ENCODE data around the gene PRRG1. TPM values are rescaled to one million over a fixed set of nuclear protein-coding genes. Genes with fewer than 3 reads are reported as not detected.

The PRRG1 gene
- total RNA-seq, 4 donors from 2014 or later: 16.3 to 29.0 (median 20.7) TPM

GRCh38 chrX:37470711-37471110 is 121.5 kb downstream of the PRRG1 start:
- TF ChIP-seq CTCF (IDR thresholded peaks at IDR 0.05; ENCODE audit: low read depth): no peak

GRCh38 chrX:37472836-37473235 is 123.7 kb downstream of the PRRG1 start:
- TF ChIP-seq CTCF (IDR thresholded peaks at IDR 0.05; ENCODE audit: low read depth): no peak

- TF ChIP-seq CTCF (IDR thresholded peaks at IDR 0.05; ENCODE audit: low read depth): no peak
Observed at GRCh38 chrX:37474478-37474877, 125.3 kb downstream of the PRRG1 start.

- TF ChIP-seq CTCF (IDR thresholded peaks at IDR 0.05; ENCODE audit: low read depth): no peak
Observed at GRCh38 chrX:37476571-37477170, 127.5 kb downstream of the PRRG1 start.

GRCh38 chrX:37485429-37485828 is 136.3 kb downstream of the PRRG1 start:
- no peak for TF ChIP-seq CTCF (IDR thresholded peaks at IDR 0.05; ENCODE audit: low read depth)

- TF ChIP-seq CTCF (IDR thresholded peaks at IDR 0.05; ENCODE audit: low read depth): no peak
Observed at GRCh38 chrX:37487271-37487670, 138.1 kb downstream of the PRRG1 start.

GRCh38 chrX:37488323-37488722 is 139.2 kb downstream of the PRRG1 start:
- TF ChIP-seq CTCF (IDR thresholded peaks at IDR 0.05; ENCODE audit: low read depth): no peak
